Measurements from ENCODE around the gene SPATC1L.

SPATC1L gene

GRCh38 chr21:46136739-46137349, 47.4 kb downstream of the SPATC1L start:
- no peak for DNase-seq (ENCODE audit: low read depth)
- no peak overlapping the region for H3K4me3 ChIP-seq (ENCODE audit: low read depth, low read length)
- no peak for TF ChIP-seq CTCF (IDR thresholded peaks at IDR 0.05; ENCODE audit: control insufficient read depth, extremely low read depth, insufficient read depth)

GRCh38 chr21:46135782-46136395, 48.4 kb downstream of the SPATC1L start:
- TF ChIP-seq CTCF (IDR thresholded peaks at IDR 0.05; ENCODE audit: control insufficient read depth, extremely low read depth, insufficient read depth): no peak
- no peak overlapping the region for H3K4me3 ChIP-seq (ENCODE audit: low read depth, low read length)
- DNase-seq (ENCODE audit: low read depth): no peak

- no peak for TF ChIP-seq CTCF (IDR thresholded peaks at IDR 0.05; ENCODE audit: control insufficient read depth, extremely low read depth, insufficient read depth)
- no peak for DNase-seq (ENCODE audit: low read depth)
- no peak overlapping the region for H3K4me3 ChIP-seq (ENCODE audit: low read depth, low read length)
Measured at GRCh38 chr21:46131838-46132651, 52.2 kb downstream of the SPATC1L start.

GRCh38 chr21:46131588-46131837, 52.7 kb downstream of the SPATC1L start:
- no peak for DNase-seq (ENCODE audit: low read depth)
- H3K4me3 ChIP-seq (ENCODE audit: low read depth, low read length): no peak overlapping the region
- no peak for TF ChIP-seq CTCF (IDR thresholded peaks at IDR 0.05; ENCODE audit: control insufficient read depth, extremely low read depth, insufficient read depth)

GRCh38 chr21:46130831-46131587, 53.2 kb downstream of the SPATC1L start:
- DNase-seq (ENCODE audit: low read depth): no peak
- no peak for TF ChIP-seq CTCF (IDR thresholded peaks at IDR 0.05; ENCODE audit: control insufficient read depth, extremely low read depth, insufficient read depth)
- no peak overlapping the region for H3K4me3 ChIP-seq (ENCODE audit: low read depth, low read length)

- no peak for DNase-seq (ENCODE audit: low read depth)
- TF ChIP-seq CTCF (IDR thresholded peaks at IDR 0.05; ENCODE audit: control insufficient read depth, extremely low read depth, insufficient read depth): no peak
- no peak overlapping the region for H3K4me3 ChIP-seq (ENCODE audit: low read depth, low read length)
Measured at GRCh38 chr21:46129846-46130651, 54.2 kb downstream of the SPATC1L start.
